Fibroblast of mammary gland (primary cell): ENCODE measurements around the gene LYZL6.
A peak's percentile ranks its signal among the peaks of the same experiment; 100 is the strongest.

Experiments used
- DNase-seq: peaks from one replicate; pipeline ENCODE4 v3.0.0-alpha.2; 2010; ENCODE audit warnings: low read depth
- H3K4me3 ChIP-seq: 2 replicates; pipeline ENCODE4 v1.5.1; 2011; ENCODE audit warnings: low read depth, mild to moderate bottlenecking, low read length, moderate library complexity; ENCODE audit not compliant: control insufficient read depth
- TF ChIP-seq, protein P1 (sequence below): conservative IDR thresholded peaks from 2 replicates; pipeline ENCODE4 v1.5.1; 2011; ENCODE audit warnings: low read depth, low read length, inconsistent platforms; ENCODE audit not compliant: control insufficient read depth, insufficient read depth

Gene LYZL6

GRCh38 chr17:35972535-35972934 lies 29.0 kb upstream of the LYZL6 start:
- DNase-seq: no peak
- TF ChIP-seq, protein P1, sequence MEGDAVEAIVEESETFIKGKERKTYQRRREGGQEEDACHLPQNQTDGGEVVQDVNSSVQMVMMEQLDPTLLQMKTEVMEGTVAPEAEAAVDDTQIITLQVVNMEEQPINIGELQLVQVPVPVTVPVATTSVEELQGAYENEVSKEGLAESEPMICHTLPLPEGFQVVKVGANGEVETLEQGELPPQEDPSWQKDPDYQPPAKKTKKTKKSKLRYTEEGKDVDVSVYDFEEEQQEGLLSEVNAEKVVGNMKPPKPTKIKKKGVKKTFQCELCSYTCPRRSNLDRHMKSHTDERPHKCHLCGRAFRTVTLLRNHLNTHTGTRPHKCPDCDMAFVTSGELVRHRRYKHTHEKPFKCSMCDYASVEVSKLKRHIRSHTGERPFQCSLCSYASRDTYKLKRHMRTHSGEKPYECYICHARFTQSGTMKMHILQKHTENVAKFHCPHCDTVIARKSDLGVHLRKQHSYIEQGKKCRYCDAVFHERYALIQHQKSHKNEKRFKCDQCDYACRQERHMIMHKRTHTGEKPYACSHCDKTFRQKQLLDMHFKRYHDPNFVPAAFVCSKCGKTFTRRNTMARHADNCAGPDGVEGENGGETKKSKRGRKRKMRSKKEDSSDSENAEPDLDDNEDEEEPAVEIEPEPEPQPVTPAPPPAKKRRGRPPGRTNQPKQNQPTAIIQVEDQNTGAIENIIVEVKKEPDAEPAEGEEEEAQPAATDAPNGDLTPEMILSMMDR: no peak
- no peak overlapping the region for H3K4me3 ChIP-seq

- TF ChIP-seq, protein P1: no peak
- no peak overlapping the region for H3K4me3 ChIP-seq
- no peak for DNase-seq
Measured at GRCh38 chr17:35972066-35972465, 28.6 kb upstream of the LYZL6 start.

- DNase-seq: peak; percentile 75
- TF ChIP-seq, protein P1: peak; percentile 74
- H3K4me3 ChIP-seq: no peak overlapping the region
Measured at GRCh38 chr17:35969558-35970380, 26.3 kb upstream of the LYZL6 start.

GRCh38 chr17:35968520-35969054 lies 25.1 kb upstream of the LYZL6 start:
- TF ChIP-seq, protein P1: no peak
- H3K4me3 ChIP-seq: no peak overlapping the region
- DNase-seq: no peak

DNA sequence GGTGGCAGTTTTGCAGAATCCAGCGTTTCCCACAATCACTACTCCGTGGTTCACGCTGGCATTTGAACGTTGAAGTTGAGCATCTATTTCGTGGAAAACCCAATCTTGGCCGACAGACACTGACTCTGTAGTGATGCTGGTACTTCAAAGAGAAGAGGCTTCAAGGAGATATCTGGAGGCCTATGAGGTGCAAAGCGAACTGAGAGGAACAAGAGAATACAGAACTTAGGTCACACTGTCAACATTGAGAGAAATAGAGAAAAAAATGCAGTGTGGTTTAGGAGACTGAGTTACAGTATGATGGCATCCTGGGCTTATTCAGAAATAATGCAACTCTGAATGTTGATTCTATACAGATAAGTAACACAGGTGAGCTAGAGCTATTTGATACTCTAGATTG lies 21.8 kb upstream of the LYZL6 start:
- DNase-seq: no peak
- H3K4me3 ChIP-seq: no peak overlapping the region
- TF ChIP-seq, protein P1: no peak

GRCh38 chr17:35963663-35964062 lies 20.1 kb upstream of the LYZL6 start:
- no peak overlapping the region for H3K4me3 ChIP-seq
- TF ChIP-seq, protein P1: no peak
- DNase-seq: no peak
